ENCODE data around the gene SIVA1. TPM values are rescaled to one million over a fixed set of nuclear protein-coding genes. Genes with fewer than 3 reads are reported as not detected.

SIVA1 gene
- total RNA-seq, 1 donor from 2014 or later: 30.5 TPM

GRCh38 chr14:104710071-104710735 is 42.7 kb upstream of the SIVA1 start:
- peak overlapping the region; percentile 66 for H3K27ac Mint-ChIP-seq (ENCODE audit: unreplicated experiment)
- no peaks in the 10 kb centered on the region for H3K36me3 Mint-ChIP-seq (ENCODE audit: unreplicated experiment)
- peaks cover 2% of the 10 kb centered on the region for H3K9me3 Mint-ChIP-seq (ENCODE audit: unreplicated experiment)
- H3K27me3 Mint-ChIP-seq (ENCODE audit: unreplicated experiment): peaks cover 3% of the 10 kb centered on the region
- no peak overlapping the region for H3K4me3 Mint-ChIP-seq (ENCODE audit: unreplicated experiment)
- H3K4me1 Mint-ChIP-seq (ENCODE audit: low read depth, unreplicated experiment): no peaks in the 10 kb centered on the region
- TF ChIP-seq CTCF (IDR thresholded peaks at IDR 0.05; ENCODE audit: partially characterized antibody, unreplicated experiment): no peak
- no peak for DNase-seq

GRCh38 chr14:104712881-104713734 is 39.8 kb upstream of the SIVA1 start:
- Mint-ChIP-seq H3K4me1 (ENCODE audit: low read depth, unreplicated experiment) (no peaks in the 10 kb centered on the region), H3K4me3 (ENCODE audit: unreplicated experiment) (no peak overlapping the region), H3K36me3 (ENCODE audit: unreplicated experiment) (no peaks in the 10 kb centered on the region), H3K9me3 (ENCODE audit: unreplicated experiment) (peaks cover 6% of the 10 kb centered on the region), H3K27me3 (ENCODE audit: unreplicated experiment) (peaks cover 6% of the 10 kb centered on the region), H3K27ac (ENCODE audit: unreplicated experiment) (no peak overlapping the region)
- DNase-seq: no peak
- TF ChIP-seq CTCF (IDR thresholded peaks at IDR 0.05; ENCODE audit: partially characterized antibody, unreplicated experiment): no peak

GRCh38 chr14:104714066-104714465 is 38.9 kb upstream of the SIVA1 start:
- no peak overlapping the region for H3K4me3 Mint-ChIP-seq (ENCODE audit: unreplicated experiment)
- no peak for DNase-seq
- no peaks in the 10 kb centered on the region for H3K4me1 Mint-ChIP-seq (ENCODE audit: low read depth, unreplicated experiment)
- peaks cover 6% of the 10 kb centered on the region for H3K27me3 Mint-ChIP-seq (ENCODE audit: unreplicated experiment)
- H3K9me3 Mint-ChIP-seq (ENCODE audit: unreplicated experiment): peaks cover 6% of the 10 kb centered on the region
- H3K27ac Mint-ChIP-seq (ENCODE audit: unreplicated experiment): no peak overlapping the region
- no peak for TF ChIP-seq CTCF (IDR thresholded peaks at IDR 0.05; ENCODE audit: partially characterized antibody, unreplicated experiment)
- no peaks in the 10 kb centered on the region for H3K36me3 Mint-ChIP-seq (ENCODE audit: unreplicated experiment)

- Mint-ChIP-seq H3K9me3 (ENCODE audit: unreplicated experiment) (peaks cover 6% of the 10 kb centered on the region), H3K27me3 (ENCODE audit: unreplicated experiment) (peaks cover 5% of the 10 kb centered on the region), H3K4me3 (ENCODE audit: unreplicated experiment) (no peak overlapping the region), H3K36me3 (ENCODE audit: unreplicated experiment) (no peaks in the 10 kb centered on the region), H3K4me1 (ENCODE audit: low read depth, unreplicated experiment) (no peaks in the 10 kb centered on the region), H3K27ac (ENCODE audit: unreplicated experiment) (no peak overlapping the region)
- no peak for DNase-seq
- TF ChIP-seq CTCF (IDR thresholded peaks at IDR 0.05; ENCODE audit: partially characterized antibody, unreplicated experiment): no peak
Measured at GRCh38 chr14:104714681-104715080, 38.3 kb upstream of the SIVA1 start.

- H3K27ac Mint-ChIP-seq (ENCODE audit: unreplicated experiment): no peak overlapping the region
- H3K9me3 Mint-ChIP-seq (ENCODE audit: unreplicated experiment): peaks cover 4% of the 10 kb centered on the region
- H3K27me3 Mint-ChIP-seq (ENCODE audit: unreplicated experiment): peaks cover 5% of the 10 kb centered on the region
- H3K36me3 Mint-ChIP-seq (ENCODE audit: unreplicated experiment): no peaks in the 10 kb centered on the region
- no peaks in the 10 kb centered on the region for H3K4me1 Mint-ChIP-seq (ENCODE audit: low read depth, unreplicated experiment)
- no peak overlapping the region for H3K4me3 Mint-ChIP-seq (ENCODE audit: unreplicated experiment)
- DNase-seq: no peak
- no peak for TF ChIP-seq CTCF (IDR thresholded peaks at IDR 0.05; ENCODE audit: partially characterized antibody, unreplicated experiment)
Measured at GRCh38 chr14:104715416-104715815, 37.5 kb upstream of the SIVA1 start.
